Panc1 (cell line): ENCODE results near the gene MDN1. TPM values are rescaled to one million over a fixed set of nuclear protein-coding genes. Genes with fewer than 3 reads are reported as not detected.

Source experiments
- ATAC-seq: fragments of 200-7000 bp; cut with Tn5 transposase; 2 replicates; pipeline ENCODE4 v1.9.1; 2020; ENCODE audit warnings: mild to moderate bottlenecking, moderate library complexity
- Bru-seq: library from RNA; stranded (reverse); fragments of 400-500 nt; gene quantifications from one replicate; lab custom pipeline; 2021; lab: Mats Ljungman, UMichigan
- BruChase-seq, 2 experiments: library from RNA; stranded (reverse); fragments of 400-500 nt; gene quantifications; one replicate each; lab custom pipeline; 2021; lab: Mats Ljungman, UMichigan
- BruUV-seq: library from RNA; stranded (reverse); fragments of 400-500 nt; replicated peaks from 2 replicates; lab custom pipeline; 2021; lab: Mats Ljungman, UMichigan
- CTCF ChIA-PET: fragments of 300-600 bp; sonication (Branson Sonifier 250); formaldehyde crosslinking; loops from one replicate; lab custom pipeline; 2022; ENCODE audit warnings: antibody characterized with exemption; lab: Charles Lee
- POLR2A ChIA-PET: fragments of 300-600 bp; sonication (Branson Sonifier 250); formaldehyde crosslinking; loops from one replicate; lab custom pipeline; 2022; ENCODE audit warnings: antibody characterized with exemption; lab: Charles Lee
- DNase-seq: peaks from one replicate; pipeline ENCODE4 v3.0.0-alpha.2; 2010; ENCODE audit warnings: low read depth, low spot score
- H3K27ac ChIP-seq: 2 replicates; pipeline ENCODE4 v1.5.1; 2011; ENCODE audit warnings: mild to moderate bottlenecking, low read length, inconsistent platforms
- H3K27me3 ChIP-seq: fragments of 200-500 bp; sonication (Bioruptor generic); 2 replicates; pipeline ENCODE4 v1.6.0; 2014; ENCODE audit warnings: low read length, inconsistent platforms; ENCODE audit not compliant: control insufficient read depth, insufficient read depth
- H3K36me3 ChIP-seq: fragments of 200-500 bp; sonication (Bioruptor generic); 2 replicates; pipeline ENCODE4 v1.5.1; 2014; ENCODE audit warnings: inconsistent platforms, mild to moderate bottlenecking, low read length, moderate library complexity; ENCODE audit not compliant: control insufficient read depth, insufficient read depth
- H3K4me1 ChIP-seq: 2 replicates; pipeline ENCODE4 v1.5.1; 2011; ENCODE audit warnings: inconsistent platforms, mild to moderate bottlenecking, low read length, moderate library complexity; ENCODE audit not compliant: control insufficient read depth, insufficient read depth
- H3K4me3 ChIP-seq, 2 experiments: 2 replicates each; pipeline ENCODE4 v1.5.1; 2011 to 2012; ENCODE audit warnings: low read depth in 2 of 2, low read length in 2 of 2, mild to moderate bottlenecking in 2 of 2, inconsistent platforms in 1 of 2, moderate library complexity in 1 of 2
- H3K9me3 ChIP-seq: fragments of 200-500 bp; sonication (Bioruptor generic); 2 replicates; pipeline ENCODE4 v1.5.1; 2014; ENCODE audit warnings: low read depth, mild to moderate bottlenecking, inconsistent platforms, low read length, moderate library complexity; ENCODE audit not compliant: control insufficient read depth, insufficient read depth
- CTCF ChIP-seq: fragments of 450-650 bp; IDR thresholded peaks from 2 replicates; pipeline ENCODE4 v1.5.1; 2017; ENCODE audit warnings: mild to moderate bottlenecking
- POLR2AphosphoS5 ChIP-seq: IDR thresholded peaks from 2 replicates; pipeline ENCODE4 v1.6.1; 2012; ENCODE audit warnings: mild to moderate bottlenecking, low read depth, low read length, moderate library complexity
- SIN3A ChIP-seq: IDR thresholded peaks from 2 replicates; pipeline ENCODE4 v1.6.1; 2012; ENCODE audit warnings: low read depth, mild to moderate bottlenecking, low read length, moderate library complexity, borderline replicate concordance; ENCODE audit not compliant: insufficient read depth
- TCF7L2 ChIP-seq: IDR thresholded peaks from 2 replicates; pipeline ENCODE4 v1.6.1; 2011; ENCODE audit warnings: mild to moderate bottlenecking, low read depth, low read length, inconsistent platforms
- in situ Hi-C: cut with HindIII; loops from 2 replicates; pipeline ENCODE4 v1.10.0; 2016; ENCODE audit warnings: low sequenced_read_pairs, low pct_unique_long_range_greater_than_20kb
- intact Hi-C: fragments of 100-400 bp; cut with micrococcal nuclease; formaldehyde crosslinking; loops from one replicate; pipeline ENCODE4 v1.10.0; 2022; ENCODE audit not compliant: unreplicated experiment
- long read RNA-seq: library from polyadenylated mRNA; unstranded; transcript quantifications from one replicate; pipeline ENCODE4 v2.0.0, GENCODE V29; 2021; ENCODE audit not compliant: unreplicated experiment
- polyA plus RNA-seq: library from polyadenylated mRNA; unstranded; fragments of >200 nt; gene quantifications from one replicate; pipeline ENCODE4 v1.2.1, GENCODE V29; 2012; ENCODE audit warnings: missing spikeins; ENCODE audit not compliant: insufficient read length
- total RNA-seq: library from RNA; stranded (reverse); gene quantifications from one replicate; pipeline ENCODE4 v1.2.1, GENCODE V29; 2021; ENCODE audit not compliant: unreplicated experiment
- TF ChIP-seq, protein P1 (sequence below), 2 experiments: IDR thresholded peaks; 2 replicates each; pipeline ENCODE4 v1.6.1; 2011 to 2012; ENCODE audit warnings: low read depth in 2 of 2, control low read depth in 1 of 2, low read length in 1 of 2, mild to moderate bottlenecking in 1 of 2, moderate library complexity in 1 of 2; ENCODE audit not compliant: insufficient read depth in 1 of 2

Gene MDN1
- total RNA-seq, result 47.8 TPM
- polyA plus RNA-seq, result 27.7 TPM
- Bru-seq, nascent RNA, result percentile 85 among the genes with signal in this experiment
- percentile 85 among the genes with signal in this experiment for BruChase-seq, experiment 1, labeled RNA remaining after a 2-hour chase
- BruChase-seq, experiment 2, labeled RNA remaining after a 6-hour chase, result percentile 88 among the genes with signal in this experiment
- long read RNA-seq, partial matches to known transcripts, result 21 of 33 reads
- long read RNA-seq, other reads (novel, unspliced or antisense), result 12 of 33 reads

- ChIA-PET POLR2A (interaction anchor here (1.0 kb wide), 1 partner anchor 10 kb away, joined by 4 read pairs; the partner anchor contains the start of gene CASP8AP2), CTCF (no interaction called here)
- peaks cover 19% of the 10 kb centered on the region for H3K4me1 ChIP-seq
- TF ChIP-seq CTCF, result no peak
- peak; percentile 17; the same call in 1 of the 2 replicates for TF ChIP-seq TCF7L2
- peak; percentile 88 for TF ChIP-seq POLR2AphosphoS5
- TF ChIP-seq SIN3A, result peak; percentile 89; the same call in 1 of the 2 replicates
- TF ChIP-seq, protein P1, sequence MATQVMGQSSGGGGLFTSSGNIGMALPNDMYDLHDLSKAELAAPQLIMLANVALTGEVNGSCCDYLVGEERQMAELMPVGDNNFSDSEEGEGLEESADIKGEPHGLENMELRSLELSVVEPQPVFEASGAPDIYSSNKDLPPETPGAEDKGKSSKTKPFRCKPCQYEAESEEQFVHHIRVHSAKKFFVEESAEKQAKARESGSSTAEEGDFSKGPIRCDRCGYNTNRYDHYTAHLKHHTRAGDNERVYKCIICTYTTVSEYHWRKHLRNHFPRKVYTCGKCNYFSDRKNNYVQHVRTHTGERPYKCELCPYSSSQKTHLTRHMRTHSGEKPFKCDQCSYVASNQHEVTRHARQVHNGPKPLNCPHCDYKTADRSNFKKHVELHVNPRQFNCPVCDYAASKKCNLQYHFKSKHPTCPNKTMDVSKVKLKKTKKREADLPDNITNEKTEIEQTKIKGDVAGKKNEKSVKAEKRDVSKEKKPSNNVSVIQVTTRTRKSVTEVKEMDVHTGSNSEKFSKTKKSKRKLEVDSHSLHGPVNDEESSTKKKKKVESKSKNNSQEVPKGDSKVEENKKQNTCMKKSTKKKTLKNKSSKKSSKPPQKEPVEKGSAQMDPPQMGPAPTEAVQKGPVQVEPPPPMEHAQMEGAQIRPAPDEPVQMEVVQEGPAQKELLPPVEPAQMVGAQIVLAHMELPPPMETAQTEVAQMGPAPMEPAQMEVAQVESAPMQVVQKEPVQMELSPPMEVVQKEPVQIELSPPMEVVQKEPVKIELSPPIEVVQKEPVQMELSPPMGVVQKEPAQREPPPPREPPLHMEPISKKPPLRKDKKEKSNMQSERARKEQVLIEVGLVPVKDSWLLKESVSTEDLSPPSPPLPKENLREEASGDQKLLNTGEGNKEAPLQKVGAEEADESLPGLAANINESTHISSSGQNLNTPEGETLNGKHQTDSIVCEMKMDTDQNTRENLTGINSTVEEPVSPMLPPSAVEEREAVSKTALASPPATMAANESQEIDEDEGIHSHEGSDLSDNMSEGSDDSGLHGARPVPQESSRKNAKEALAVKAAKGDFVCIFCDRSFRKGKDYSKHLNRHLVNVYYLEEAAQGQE (IDR thresholded peaks at IDR 0.05; ENCODE audit: insufficient read depth in 1 of 2, low read depth in 2 of 2, low read length in 1 of 2), result peak in 1 of 2 experiments; percentile 57; a peak in 1 of 4 replicates
- intact Hi-C loops (no loop called here), in situ Hi-C loops (no loop called here)
- no peaks in the 10 kb centered on the region for H3K27me3 ChIP-seq
- no peaks in the 10 kb centered on the region for H3K9me3 ChIP-seq
- BruUV-seq, result no TSS peak
- H3K27ac ChIP-seq, result peak within 1 kb of the TSS; percentile 82
- H3K4me3 ChIP-seq, result peak within 1 kb of the TSS; percentile 80 to 98
- H3K36me3 ChIP-seq, result peaks cover 2% of the 10 kb centered on the region; the same call in 1 of the 2 replicates
- DNase-seq, result peak; percentile 82
- ATAC-seq, result peak; percentile 99
These were observed at the start of gene MDN1 for GRCh38 chr6:89819336-89820130. TSS of gene MDN1 (minus strand) at chr6:89819794. CDS start at chr6:89819607, 187 bp downstream.

- POLR2A ChIA-PET, result no interaction called here
- Histone ChIP-seq H3K36me3 (peaks cover 20% of the 10 kb centered on the region), H3K4me3 (no peak overlapping the region), H3K27me3 (no peaks in the 10 kb centered on the region), H3K9me3 (no peaks in the 10 kb centered on the region; the same call in 1 of the 2 replicates), H3K4me1 (no peaks in the 10 kb centered on the region), H3K27ac (no peak overlapping the region)
- in situ Hi-C loops, result no loop called here
- intact Hi-C loops, result no loop called here
- TF ChIP-seq TCF7L2 (no peak), SIN3A (no peak), POLR2AphosphoS5 (no peak), CTCF (no peak)
- TF ChIP-seq, protein P1 (IDR thresholded peaks at IDR 0.05; ENCODE audit: insufficient read depth in 1 of 2, low read depth in 2 of 2, low read length in 1 of 2), result no peak
- no TSS peak for BruUV-seq
- no peak for DNase-seq
- CTCF ChIA-PET, result no interaction called here
- no peak for ATAC-seq
These were observed 46.6 kb upstream of the MDN1 start for GRCh38 chr6:89866024-89866678.
